Ovary (tissue), 3 donors: ENCODE data around the gene STK24.

Source experiments
- CTCF ChIP-seq, 3 donors: fragments of 450-650 bp in 2 of 3; fragments of 200-600 bp in 1 of 3; IDR thresholded peaks; one replicate each; pipeline versions ENCODE4 v1.5.1 to v1.8.0; 2016 to 2022; ENCODE audit warnings: antibody characterized with exemption in 3 of 3, mild to moderate bottlenecking in 1 of 3
- EP300 ChIP-seq: sonication (generic); formaldehyde crosslinking; IDR thresholded peaks from one replicate; pipeline ENCODE4 v1.6.1; 2017; ENCODE audit warnings: antibody characterized with exemption
- donor health status: DM: no; HTN: no; CAD: no.

GRCh38 chr13:98505217-98505616, 71.7 kb downstream of the STK24 start:
- no peak for TF ChIP-seq CTCF (IDR thresholded peaks at IDR 0.05)
- TF ChIP-seq EP300: no peak
